ENCODE results near the gene SCAMP4.

SCAMP4 gene

DNA sequence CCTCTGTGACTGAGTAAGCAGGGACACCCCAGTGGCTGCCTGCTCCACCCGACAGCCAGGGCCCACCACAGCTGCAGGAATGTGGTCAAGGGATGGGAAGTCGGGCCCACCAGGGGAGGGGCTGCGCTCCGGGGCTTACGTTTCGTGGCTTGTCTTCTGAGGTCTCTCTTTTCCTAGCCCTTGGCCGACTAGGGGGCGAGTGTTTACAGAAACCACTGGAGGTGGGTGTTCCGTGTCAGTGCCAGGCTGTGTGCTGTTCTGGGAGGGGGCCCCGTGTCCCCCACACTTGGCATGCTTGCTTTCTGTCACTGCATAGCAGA is 4.5 kb downstream of the SCAMP4 start:
- TF ChIP-seq CREB1 (IDR thresholded peaks at IDR 0.05; ENCODE audit: low read depth), result no peak
- TF ChIP-seq CEBPB (IDR thresholded peaks at IDR 0.05), result no peak
- TF ChIP-seq RAD21 (IDR thresholded peaks at IDR 0.05; ENCODE audit: low read depth), result no peak
- no peak for TF ChIP-seq NFIC (IDR thresholded peaks at IDR 0.05)
- TF ChIP-seq USF1 (IDR thresholded peaks at IDR 0.05), result no peak
- TF ChIP-seq FOXM1 (IDR thresholded peaks at IDR 0.05; ENCODE audit: borderline replicate concordance, low read depth), result no peak
- TF ChIP-seq, protein P1, sequence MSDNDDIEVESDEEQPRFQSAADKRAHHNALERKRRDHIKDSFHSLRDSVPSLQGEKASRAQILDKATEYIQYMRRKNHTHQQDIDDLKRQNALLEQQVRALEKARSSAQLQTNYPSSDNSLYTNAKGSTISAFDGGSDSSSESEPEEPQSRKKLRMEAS (IDR thresholded peaks at IDR 0.05), result no peak
- TF ChIP-seq TEAD4 (IDR thresholded peaks at IDR 0.05), result no peak
- no peak for TF ChIP-seq ZBTB7A (IDR thresholded peaks at IDR 0.05; ENCODE audit: low read depth)
- no peak for TF ChIP-seq REST (IDR thresholded peaks at IDR 0.05; ENCODE audit: low read depth)
- TF ChIP-seq TAF1 (IDR thresholded peaks at IDR 0.05; ENCODE audit: low read depth), result no peak
- TF ChIP-seq YY1 (IDR thresholded peaks at IDR 0.05; ENCODE audit: low read depth), result no peak
- no peak for TF ChIP-seq EGR1 (IDR thresholded peaks at IDR 0.05)
- no peak for TF ChIP-seq TCF12 (IDR thresholded peaks at IDR 0.05; ENCODE audit: low read depth)
- no peak for TF ChIP-seq EP300 (IDR thresholded peaks at IDR 0.05; ENCODE audit: borderline replicate concordance)

DNA sequence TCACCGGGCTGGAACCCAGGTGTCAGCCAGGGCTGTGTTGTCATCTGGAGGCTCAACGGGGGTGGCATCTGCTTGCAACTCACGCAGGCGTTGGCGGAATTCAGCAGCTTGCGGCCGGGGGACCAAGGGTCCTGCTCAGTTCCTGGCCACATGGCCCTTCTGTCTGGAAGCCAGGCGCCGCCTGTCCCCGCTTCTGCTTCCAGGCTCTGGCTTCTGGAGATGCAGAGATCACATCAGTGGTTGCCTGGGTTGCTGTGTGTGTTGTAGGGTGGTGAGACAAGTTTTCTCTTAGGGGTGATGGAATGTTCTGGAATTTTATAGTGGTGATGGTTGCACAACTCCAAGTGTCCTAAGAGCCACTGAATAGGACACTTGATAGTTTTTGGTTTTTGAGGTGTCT is 5.0 kb downstream of the SCAMP4 start:
- no peak for TF ChIP-seq YY1 (IDR thresholded peaks at IDR 0.05; ENCODE audit: low read depth)
- 0 out of 2 replicates have a peak, but pooled peaks have one; percentile 10 for TF ChIP-seq CEBPB (IDR thresholded peaks at IDR 0.05)

DNA sequence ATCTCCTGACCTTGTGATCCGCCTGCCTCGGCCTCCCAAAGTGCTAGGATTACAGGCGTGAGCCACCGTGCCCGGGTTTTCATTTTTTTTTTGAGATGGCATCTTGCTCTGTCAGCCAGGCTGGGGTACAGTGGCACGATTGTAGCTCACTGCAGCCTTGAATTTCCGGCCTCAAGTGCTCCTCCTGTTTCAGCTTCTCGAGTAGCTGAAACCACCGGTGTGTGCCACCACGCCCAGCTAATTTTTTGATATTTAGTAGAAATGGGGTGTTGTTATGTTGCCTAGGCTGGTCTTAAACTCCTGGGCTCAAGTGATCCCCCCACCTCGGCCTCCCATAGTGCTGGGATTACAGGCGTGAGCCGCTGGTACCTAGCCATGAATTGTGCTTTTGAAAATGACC is 5.9 kb downstream of the SCAMP4 start:
- TF ChIP-seq TCF12 (IDR thresholded peaks at IDR 0.05; ENCODE audit: low read depth), result no peak
- no peak for TF ChIP-seq FOXM1 (IDR thresholded peaks at IDR 0.05; ENCODE audit: borderline replicate concordance, low read depth)
- no peak for TF ChIP-seq EP300 (IDR thresholded peaks at IDR 0.05; ENCODE audit: borderline replicate concordance)
- TF ChIP-seq EGR1 (IDR thresholded peaks at IDR 0.05), result no peak
- no peak for TF ChIP-seq CEBPB (IDR thresholded peaks at IDR 0.05)
- no peak for TF ChIP-seq REST (IDR thresholded peaks at IDR 0.05; ENCODE audit: low read depth)
- TF ChIP-seq CREB1 (IDR thresholded peaks at IDR 0.05; ENCODE audit: low read depth), result no peak
- no peak for TF ChIP-seq NFIC (IDR thresholded peaks at IDR 0.05)
- TF ChIP-seq, protein P1 (IDR thresholded peaks at IDR 0.05), result no peak
- no peak for TF ChIP-seq YY1 (IDR thresholded peaks at IDR 0.05; ENCODE audit: low read depth)
- TF ChIP-seq TEAD4 (IDR thresholded peaks at IDR 0.05), result no peak
- TF ChIP-seq RAD21 (IDR thresholded peaks at IDR 0.05; ENCODE audit: low read depth), result no peak
- no peak for TF ChIP-seq TAF1 (IDR thresholded peaks at IDR 0.05; ENCODE audit: low read depth)
- no peak for TF ChIP-seq USF1 (IDR thresholded peaks at IDR 0.05)
- no peak for TF ChIP-seq ZBTB7A (IDR thresholded peaks at IDR 0.05; ENCODE audit: low read depth)

- no peak for TF ChIP-seq FOXM1 (IDR thresholded peaks at IDR 0.05; ENCODE audit: borderline replicate concordance, low read depth)
- TF ChIP-seq CEBPB (IDR thresholded peaks at IDR 0.05), result no peak
- TF ChIP-seq ZBTB7A (IDR thresholded peaks at IDR 0.05; ENCODE audit: low read depth), result 0 out of 2 replicates have a peak, but pooled peaks have one; percentile 36
- peak; percentile 76 for TF ChIP-seq NFIC (IDR thresholded peaks at IDR 0.05)
- TF ChIP-seq EGR1 (IDR thresholded peaks at IDR 0.05), result no peak
- no peak for TF ChIP-seq USF1 (IDR thresholded peaks at IDR 0.05)
- TF ChIP-seq TCF12 (IDR thresholded peaks at IDR 0.05; ENCODE audit: low read depth), result no peak
- TF ChIP-seq TEAD4 (IDR thresholded peaks at IDR 0.05), result no peak
- TF ChIP-seq TAF1 (IDR thresholded peaks at IDR 0.05; ENCODE audit: low read depth), result no peak
- no peak for TF ChIP-seq EP300 (IDR thresholded peaks at IDR 0.05; ENCODE audit: borderline replicate concordance)
- TF ChIP-seq, protein P1 (IDR thresholded peaks at IDR 0.05), result peak; percentile 83
- no peak for TF ChIP-seq RAD21 (IDR thresholded peaks at IDR 0.05; ENCODE audit: low read depth)
- TF ChIP-seq REST (IDR thresholded peaks at IDR 0.05; ENCODE audit: low read depth), result no peak
- TF ChIP-seq YY1 (IDR thresholded peaks at IDR 0.05; ENCODE audit: low read depth), result no peak
- no peak for TF ChIP-seq CREB1 (IDR thresholded peaks at IDR 0.05; ENCODE audit: low read depth)
Observed at GRCh38 chr19:1911995-1912394, 6.8 kb downstream of the SCAMP4 start.

Data from Ishikawa (cell line).